ENCODE measurements around the gene RAD51B.

GRCh38 chr14:68203871-68204270 is 384.3 kb downstream of the RAD51B start:
- TF ChIP-seq POLR2A (IDR thresholded peaks at IDR 0.05) (no peak), CTCF (IDR thresholded peaks at IDR 0.05) (no peak), POLR2AphosphoS5 (IDR thresholded peaks at IDR 0.05) (no peak)
